Measurements from ENCODE around the gene SYNE1. TPM values are rescaled to one million over a fixed set of nuclear protein-coding genes. Genes with fewer than 3 reads are reported as not detected.

SYNE1 gene
- total RNA-seq, 1 experiment from 2014 or later: 23.0 TPM

- intact Hi-C loops (cut with micrococcal nuclease; ENCODE audit: unreplicated experiment): loop anchor here (2.0 kb wide), 1 partner anchor 63 kb away; no protein-coding TSS in a partner anchor
These were observed 65.2 kb downstream of the SYNE1 start for GRCh38 chr6:152571943-152572337.

GRCh38 chr6:152571089-152571488, 66.1 kb downstream of the SYNE1 start:
- H3K4me3 Mint-ChIP-seq (ENCODE audit: unreplicated experiment): no peak overlapping the region
- no peak for DNase-seq
- H3K4me1 Mint-ChIP-seq (ENCODE audit: low read depth, unreplicated experiment): peaks cover 13% of the 10 kb centered on the region

More at GRCh38 chr6:152571943-152572337, 65.2 kb downstream of the SYNE1 start:
- POLR2A ChIA-PET: no interaction called here
- Histone ChIP-seq H3K36me3 (ENCODE audit: control insufficient read depth, insufficient read depth, low read length) (no peaks in the 10 kb centered on the region), H3K4me3 (ENCODE audit: low read depth, low read length) (no peak overlapping the region), H3K4me1 (peaks cover 19% of the 10 kb centered on the region), H3K9me3 (no peaks in the 10 kb centered on the region), H3K27me3 (replicated peaks; ENCODE audit: control insufficient read depth, insufficient read depth, low read length) (no peaks in the 10 kb centered on the region)
- no TSS peak for BruUV-seq (replicated peaks)
- Mint-ChIP-seq H3K9me3 (ENCODE audit: unreplicated experiment) (no peaks in the 10 kb centered on the region), H3K4me1 (ENCODE audit: low read depth, unreplicated experiment) (peaks cover 13% of the 10 kb centered on the region), H3K27ac (ENCODE audit: unreplicated experiment) (no peak overlapping the region), H3K4me3 (ENCODE audit: unreplicated experiment) (no peak overlapping the region), H3K27me3 (ENCODE audit: insufficient read depth, unreplicated experiment) (no peaks in the 10 kb centered on the region), H3K36me3 (ENCODE audit: insufficient read depth, unreplicated experiment) (no peaks in the 10 kb centered on the region)
- CTCF ChIA-PET: interaction anchor here (0.7 kb wide), 1 partner anchor 24 kb away, joined by 3 read pairs; no protein-coding TSS in a partner anchor
- TF ChIP-seq CTCF (IDR thresholded peaks at IDR 0.05; ENCODE audit: insufficient read depth in 1 of 2, low read depth in 1 of 2, low read length in 1 of 2, severe bottlenecking in 1 of 2, unreplicated experiment in 1 of 2): no peak
- DNase-seq: no peak

GRCh38 chr6:152566103-152566875, 70.9 kb downstream of the SYNE1 start:
- H3K36me3 Mint-ChIP-seq (ENCODE audit: insufficient read depth, unreplicated experiment): no peaks in the 10 kb centered on the region
- no peak overlapping the region for H3K27ac Mint-ChIP-seq (ENCODE audit: unreplicated experiment)
- intact Hi-C loops (cut with micrococcal nuclease; ENCODE audit: unreplicated experiment): no loop called here
- no peaks in the 10 kb centered on the region for H3K4me1 Mint-ChIP-seq (ENCODE audit: low read depth, unreplicated experiment)
- no peaks in the 10 kb centered on the region for H3K36me3 ChIP-seq (ENCODE audit: control insufficient read depth, insufficient read depth, low read length)
- no peaks in the 10 kb centered on the region for H3K4me1 ChIP-seq
- ChIA-PET POLR2A (no interaction called here), CTCF (interaction anchor here (1.0 kb wide), 1 partner anchor 77 kb away, joined by 3 read pairs; no protein-coding TSS in a partner anchor)
- no peaks in the 10 kb centered on the region for H3K27me3 Mint-ChIP-seq (ENCODE audit: insufficient read depth, unreplicated experiment)
- no peak for DNase-seq
- no peaks in the 10 kb centered on the region for H3K9me3 Mint-ChIP-seq (ENCODE audit: unreplicated experiment)
- no peak for TF ChIP-seq CTCF (IDR thresholded peaks at IDR 0.05; ENCODE audit: insufficient read depth in 1 of 2, low read depth in 1 of 2, low read length in 1 of 2, severe bottlenecking in 1 of 2, unreplicated experiment in 1 of 2)
- H3K4me3 Mint-ChIP-seq (ENCODE audit: unreplicated experiment): no peak overlapping the region
- H3K9me3 ChIP-seq: no peaks in the 10 kb centered on the region
- H3K4me3 ChIP-seq (ENCODE audit: low read depth, low read length): no peak overlapping the region
- no peaks in the 10 kb centered on the region for H3K27me3 ChIP-seq (replicated peaks; ENCODE audit: control insufficient read depth, insufficient read depth, low read length)
- BruUV-seq (replicated peaks): no TSS peak

More at GRCh38 chr6:152571089-152571488, 66.1 kb downstream of the SYNE1 start:
- ChIA-PET POLR2A (no interaction called here), CTCF (no interaction called here)
- intact Hi-C loops (cut with micrococcal nuclease; ENCODE audit: unreplicated experiment): no loop called here
- H3K27me3 Mint-ChIP-seq (ENCODE audit: insufficient read depth, unreplicated experiment): no peaks in the 10 kb centered on the region
- no peaks in the 10 kb centered on the region for H3K36me3 Mint-ChIP-seq (ENCODE audit: insufficient read depth, unreplicated experiment)
- no peaks in the 10 kb centered on the region for H3K36me3 ChIP-seq (ENCODE audit: control insufficient read depth, insufficient read depth, low read length)
- no peaks in the 10 kb centered on the region for H3K27me3 ChIP-seq (replicated peaks; ENCODE audit: control insufficient read depth, insufficient read depth, low read length)
- no peaks in the 10 kb centered on the region for H3K9me3 Mint-ChIP-seq (ENCODE audit: unreplicated experiment)
- H3K4me3 ChIP-seq (ENCODE audit: low read depth, low read length): no peak overlapping the region
- TF ChIP-seq CTCF (IDR thresholded peaks at IDR 0.05; ENCODE audit: insufficient read depth in 1 of 2, low read depth in 1 of 2, low read length in 1 of 2, severe bottlenecking in 1 of 2, unreplicated experiment in 1 of 2): no peak
- BruUV-seq (replicated peaks): no TSS peak
- no peak overlapping the region for H3K27ac Mint-ChIP-seq (ENCODE audit: unreplicated experiment)
- peaks cover 12% of the 10 kb centered on the region for H3K4me1 ChIP-seq
- no peaks in the 10 kb centered on the region for H3K9me3 ChIP-seq

All from Caco-2 (cell line).